GM18519 (cell line): ENCODE data around the gene C1orf174.

Source experiments
- ATAC-seq: cut with Tn5 transposase; IDR thresholded peaks from one replicate; pipeline ENCODE4 v1.9.1; 2021; ENCODE audit warnings: mild to moderate bottlenecking, moderate library complexity; ENCODE audit not compliant: unreplicated experiment, low FRiP score

Gene C1orf174

GRCh38 chr1:3898475-3898735 lies 1.7 kb downstream of the C1orf174 start:
- no peak for ATAC-seq

DNA sequence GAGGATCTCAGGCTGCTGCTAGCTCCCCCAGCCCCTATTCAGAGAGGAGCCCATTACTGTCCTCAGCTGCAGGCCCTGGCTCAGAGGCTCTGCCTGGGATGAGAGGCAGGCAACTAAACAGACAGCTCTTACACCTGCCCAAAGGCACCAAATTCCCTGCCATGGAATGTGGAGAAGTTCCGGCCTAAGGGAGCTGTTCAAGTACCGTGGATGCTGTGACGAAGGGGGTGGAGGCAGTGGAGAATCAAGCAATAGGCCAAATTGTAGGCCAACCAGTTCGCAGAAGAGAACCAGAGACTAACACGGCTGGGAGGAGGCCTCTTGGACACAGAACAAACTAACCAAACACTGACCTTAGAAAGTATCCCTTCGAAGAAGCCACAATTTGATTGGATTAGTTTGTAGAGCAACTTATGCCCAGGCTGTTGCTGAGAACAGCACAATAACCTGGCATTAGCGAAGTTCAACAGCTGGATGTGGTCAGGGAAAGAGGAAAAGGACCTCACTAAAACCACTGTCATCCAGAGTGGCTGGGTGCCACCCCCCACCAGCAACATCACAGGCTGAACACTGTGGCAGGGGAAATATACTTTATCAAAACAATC lies 3.6 kb downstream of the C1orf174 start:
- no peak for ATAC-seq

- ATAC-seq, result no peak
Measured at GRCh38 chr1:3895951-3896325, 4.1 kb downstream of the C1orf174 start.

DNA sequence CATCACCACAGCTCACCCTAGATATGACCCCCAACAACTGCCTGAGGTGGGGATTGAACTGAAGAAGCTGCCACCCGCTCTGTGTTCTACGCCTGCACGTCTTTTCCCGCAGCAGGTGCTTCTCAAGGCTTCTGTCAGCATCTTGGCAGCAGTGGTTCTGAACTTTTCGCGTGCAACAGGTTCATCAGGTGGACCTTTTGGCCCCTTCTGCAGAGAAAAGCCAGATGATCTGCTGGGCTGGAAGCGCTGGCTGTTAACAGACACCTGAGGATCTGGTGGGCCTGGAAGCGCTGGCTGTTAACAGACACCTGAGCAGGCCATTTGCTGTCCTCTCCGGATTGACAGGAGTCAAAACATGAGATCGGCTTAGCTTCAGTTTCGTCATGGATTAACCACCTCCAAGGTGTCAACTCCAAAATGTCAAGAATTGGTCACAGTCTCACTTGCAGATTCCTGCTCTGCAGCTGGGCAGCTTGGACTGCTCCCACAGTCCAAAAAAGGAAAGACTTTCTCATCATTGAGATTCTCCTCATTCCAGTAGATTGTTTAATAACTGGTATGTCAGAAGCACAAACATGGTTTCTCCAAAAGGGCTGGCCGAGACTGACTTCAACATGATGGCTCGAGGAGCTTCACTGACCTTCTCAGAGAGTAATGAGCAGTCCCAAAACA lies 4.7 kb downstream of the C1orf174 start:
- no peak for ATAC-seq

DNA sequence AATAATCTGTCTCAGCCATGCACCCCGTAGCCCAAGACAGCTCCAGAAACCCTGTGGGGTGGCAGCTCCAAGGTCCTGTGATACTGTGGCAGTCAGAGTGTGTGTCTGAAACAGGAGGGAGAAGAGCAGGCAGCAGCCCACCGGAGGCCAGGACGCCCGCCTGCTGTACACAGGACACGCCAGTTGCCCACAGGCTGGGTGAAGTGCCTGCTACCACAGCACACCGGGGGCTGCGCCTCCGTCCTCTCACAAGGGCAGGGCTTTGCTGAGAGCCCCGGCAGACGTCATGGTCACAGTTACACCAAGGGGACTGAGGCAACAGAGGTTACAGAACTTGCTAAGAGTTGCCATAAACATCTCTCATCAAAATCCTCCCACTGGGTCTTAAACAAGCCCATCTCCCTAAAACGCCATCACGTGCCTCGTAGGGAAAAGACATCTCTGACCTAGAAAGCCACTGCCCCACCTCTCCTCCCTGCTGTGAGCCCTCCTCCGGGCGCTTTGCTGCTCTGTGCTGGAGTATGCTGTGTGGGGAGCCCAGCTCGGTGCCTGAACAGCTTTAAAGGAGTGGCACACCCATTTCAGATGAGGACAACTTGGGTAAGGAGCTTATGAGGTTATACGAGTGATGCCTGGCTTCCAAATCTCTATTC lies 5.3 kb downstream of the C1orf174 start:
- no peak for ATAC-seq

GRCh38 chr1:3893190-3893589 lies 6.9 kb downstream of the C1orf174 start:
- no peak for ATAC-seq

GRCh38 chr1:3892748-3893147 lies 7.3 kb downstream of the C1orf174 start:
- ATAC-seq, result no peak

GRCh38 chr1:3891329-3891865 lies 8.7 kb downstream of the C1orf174 start:
- ATAC-seq, result no peak

- no peak for ATAC-seq
Measured at GRCh38 chr1:3890389-3891328, 9.4 kb downstream of the C1orf174 start.

GRCh38 chr1:3889936-3890335 lies 10.1 kb downstream of the C1orf174 start:
- no peak for ATAC-seq

GRCh38 chr1:3888301-3888700 lies 11.8 kb downstream of the C1orf174 start:
- ATAC-seq, result no peak

DNA sequence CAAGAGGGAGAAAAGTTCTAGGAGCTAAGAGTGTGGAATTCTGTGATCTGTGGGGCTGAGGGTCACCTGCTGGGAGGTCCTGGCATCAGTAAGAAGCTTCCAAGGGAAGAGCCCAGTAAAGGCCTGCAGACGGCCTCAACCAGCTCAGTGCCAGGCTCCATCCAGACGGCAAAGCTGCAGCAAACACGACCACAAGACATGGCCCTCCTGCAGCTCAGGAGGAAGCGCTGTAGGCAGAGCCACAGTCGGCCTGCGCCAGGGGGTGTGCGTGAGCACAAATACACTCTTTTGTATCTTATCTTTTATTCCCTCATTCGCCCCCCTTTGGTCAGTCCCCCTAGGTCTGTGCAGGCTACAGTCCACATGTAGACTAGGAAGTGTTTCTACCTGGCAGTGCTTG lies 13.4 kb downstream of the C1orf174 start:
- ATAC-seq, result no peak

DNA sequence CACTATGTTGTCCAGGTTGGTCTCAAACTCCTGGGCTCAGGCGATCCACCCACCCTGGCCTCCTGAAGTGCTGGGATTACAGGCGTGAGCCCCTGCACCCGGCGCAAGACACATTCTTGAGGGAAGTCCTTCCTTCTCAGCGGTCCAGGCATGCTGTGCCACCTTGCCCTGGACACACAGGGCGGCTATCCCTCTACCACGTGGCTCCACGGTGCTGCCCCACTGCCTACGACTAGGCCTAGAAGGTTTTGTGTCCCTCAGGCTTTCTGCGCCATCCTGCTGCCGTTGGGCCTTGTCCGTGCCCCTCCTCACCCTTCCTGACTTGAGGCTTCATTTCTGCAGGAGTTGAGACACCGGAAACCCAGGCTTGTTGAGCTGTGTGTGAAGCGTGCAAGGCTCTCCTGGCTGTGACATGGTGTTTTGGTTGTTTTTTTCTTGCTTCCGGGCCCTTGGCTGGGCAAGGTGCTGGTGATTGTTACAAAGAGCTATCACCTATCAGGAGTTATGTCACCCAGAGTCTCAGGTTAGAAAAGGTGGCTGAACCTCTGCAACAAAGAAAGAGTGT lies 13.9 kb downstream of the C1orf174 start:
- no peak for ATAC-seq

DNA sequence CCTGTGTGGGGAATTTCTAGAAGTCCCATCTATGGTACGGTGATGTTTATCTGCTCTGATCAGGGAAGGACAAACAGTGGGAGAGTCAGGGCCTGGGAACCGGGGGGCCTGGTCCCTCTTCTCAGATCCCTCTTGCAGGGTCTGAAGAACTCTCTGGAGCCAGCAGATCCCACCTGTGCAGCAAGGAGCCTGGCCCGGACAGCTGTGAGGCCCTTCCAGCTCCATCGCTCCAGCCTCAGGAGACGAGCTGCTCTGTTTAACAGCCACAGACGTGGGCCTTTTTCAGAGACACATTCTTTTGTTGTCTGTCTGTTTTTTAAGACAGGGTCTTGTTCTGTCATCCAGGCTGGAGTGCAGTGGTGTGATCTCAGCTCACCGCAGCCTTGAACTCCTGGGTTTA lies 14.5 kb downstream of the C1orf174 start:
- no peak for ATAC-seq

DNA sequence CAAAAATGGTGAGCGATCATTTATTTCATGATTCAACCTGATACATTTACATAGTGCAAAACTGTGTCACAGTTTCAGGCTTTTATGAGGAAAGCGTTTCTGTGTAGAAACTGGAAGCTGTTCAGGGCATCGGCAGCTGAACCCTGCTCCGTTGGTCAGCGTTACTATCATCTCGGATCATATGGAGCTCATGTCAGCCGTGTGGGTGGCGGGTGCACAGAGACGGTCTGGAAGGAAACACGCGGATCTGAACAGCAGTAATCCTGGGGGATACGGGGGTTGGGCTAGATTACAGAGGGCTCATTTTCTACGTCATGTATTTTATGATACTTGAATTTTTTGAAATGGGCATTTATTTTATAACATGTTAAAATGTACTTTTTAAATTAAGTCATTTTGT lies 15.1 kb downstream of the C1orf174 start:
- no peak for ATAC-seq

DNA sequence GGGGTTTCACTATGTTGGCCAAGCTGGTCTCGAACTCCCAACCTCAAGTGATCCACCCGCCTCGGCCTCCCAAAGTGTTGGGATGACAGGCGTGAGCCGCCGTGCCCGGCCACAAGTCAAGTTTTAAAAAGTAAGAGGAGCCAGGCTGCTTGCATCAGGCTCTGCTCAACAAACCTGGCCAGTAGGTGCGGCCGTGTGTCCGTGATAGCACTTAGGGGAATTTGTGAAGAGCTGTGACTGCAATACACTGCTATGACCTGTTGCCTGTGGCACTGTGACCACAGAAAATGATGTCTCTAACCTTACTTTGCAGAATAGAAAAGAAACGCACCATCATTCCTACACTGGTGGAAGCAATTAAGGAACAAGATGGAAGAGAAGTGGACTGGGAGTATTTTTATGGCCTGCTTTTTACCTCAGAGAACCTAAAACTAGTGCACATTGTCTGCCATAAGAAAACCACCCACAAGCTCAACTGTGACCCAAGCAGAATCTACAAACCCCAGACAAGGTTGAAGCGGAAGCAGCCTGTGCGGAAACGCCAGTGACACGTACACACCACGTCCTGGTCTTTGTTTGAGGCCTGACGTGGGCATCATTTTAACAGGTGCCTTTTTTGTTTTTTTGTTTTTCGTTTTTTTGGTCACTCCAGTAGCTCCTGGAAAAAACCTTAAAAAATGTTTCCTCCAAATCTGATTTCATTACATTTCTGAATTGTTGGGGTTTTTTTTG lies 16.7 kb downstream of the C1orf174 start:
- ATAC-seq, result no peak

DNA sequence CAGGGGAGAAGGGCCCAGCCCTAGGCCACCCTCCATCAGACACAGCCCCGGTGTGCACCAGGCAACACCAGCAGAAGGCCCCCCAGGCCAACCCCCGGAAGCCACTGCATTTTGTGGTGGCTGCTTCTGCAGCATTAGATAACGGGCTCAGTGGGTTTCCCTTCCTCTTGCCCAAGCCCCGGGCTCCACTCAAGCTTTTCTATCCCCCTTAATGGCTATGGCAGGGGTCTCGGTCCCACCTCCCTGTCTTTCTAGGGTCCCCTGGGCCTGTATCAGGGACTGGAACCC lies 18.9 kb downstream of the C1orf174 start:
- ATAC-seq, result no peak

- no peak for ATAC-seq
Measured at GRCh38 chr1:3880429-3881192, 19.5 kb downstream of the C1orf174 start.

GRCh38 chr1:3879787-3880428 lies 20.2 kb downstream of the C1orf174 start:
- ATAC-seq, result no peak
